ENCODE measurements around the gene AKAP5. TPM values are rescaled to one million over a fixed set of nuclear protein-coding genes. Genes with fewer than 3 reads are reported as not detected.

The AKAP5 gene
- total RNA-seq, 2 experiments from 2014 or later, result 0.89 to 0.99 TPM

DNA sequence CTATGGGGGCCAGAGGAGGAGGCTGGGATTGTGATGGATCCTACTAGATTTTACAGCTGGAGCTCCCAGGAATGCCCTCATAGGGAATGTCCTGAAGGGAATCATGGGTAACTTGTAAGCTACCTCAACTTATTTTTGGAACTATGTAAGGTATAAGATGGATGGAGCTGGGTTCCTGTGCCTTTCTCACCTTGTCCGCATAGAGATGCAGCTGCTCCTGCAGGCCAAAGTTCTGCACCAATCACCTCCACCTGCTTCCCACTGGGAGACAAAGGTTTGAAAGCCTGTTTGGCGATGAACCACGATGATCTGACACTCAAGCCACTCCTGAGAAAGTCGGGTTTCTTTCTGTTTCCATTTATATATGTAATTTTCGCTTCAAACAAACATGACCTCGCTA is 648 bp upstream of the AKAP5 start:
- Mint-ChIP-seq H3K4me3 (peak overlapping the region; percentile 80), H3K4me1 (peaks cover 33% of the 10 kb centered on the region), H3K36me3 (ENCODE audit: low read depth) (peaks cover 13% of the 10 kb centered on the region), H3K27ac (peak overlapping the region; percentile 80), H3K9me3 (no peaks in the 10 kb centered on the region), H3K27me3 (no peaks in the 10 kb centered on the region)
- DNase-seq, result no peak
- POLR2A ChIA-PET, result interaction anchor here (0.6 kb wide), 1 partner anchor 142 kb away, joined by 4 read pairs; no protein-coding TSS in a partner anchor
- CTCF ChIA-PET, result interaction anchor here (0.5 to 3.2 kb wide), 7 partner anchors 14 to 363 kb away, joined by 3 to 10 read pairs (median 4); no protein-coding TSS in a partner anchor

DNA sequence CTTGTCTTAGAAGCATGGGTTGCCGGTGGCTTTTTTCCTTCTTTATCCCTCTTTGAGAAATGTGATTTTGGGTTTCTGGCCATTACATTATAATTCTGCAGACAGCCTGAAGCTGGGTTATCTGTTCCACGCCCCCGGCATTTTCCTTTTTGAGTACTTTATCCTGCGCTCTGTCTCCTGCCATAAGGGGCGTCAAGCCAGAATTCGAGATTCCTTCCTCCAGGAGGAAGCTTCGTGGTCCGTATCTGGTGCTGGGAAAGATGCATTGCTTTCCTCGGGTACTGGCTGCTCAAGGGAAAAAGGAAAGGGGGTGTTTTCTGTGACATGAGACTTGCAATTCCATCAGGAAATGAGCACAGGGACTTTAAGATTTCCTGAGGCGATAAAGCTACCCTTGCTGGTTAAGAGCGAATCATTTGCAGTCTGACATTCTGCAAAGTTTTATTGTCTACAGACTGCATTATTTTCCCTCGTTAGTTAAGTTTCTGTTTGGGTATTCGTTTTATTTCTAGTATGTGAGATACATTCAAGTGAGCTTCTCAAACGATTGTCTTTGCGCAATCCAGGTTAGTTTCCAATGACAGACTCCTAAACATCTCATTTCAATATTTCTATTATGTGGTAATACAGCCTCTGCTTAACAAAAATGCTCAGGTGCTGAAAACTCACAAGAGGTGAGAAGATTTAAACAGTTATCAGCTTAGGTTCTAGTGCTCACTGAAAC is 694 bp downstream of the AKAP5 start:
- no peaks in the 10 kb centered on the region for H3K27me3 Mint-ChIP-seq
- H3K4me1 Mint-ChIP-seq, result peaks cover 32% of the 10 kb centered on the region
- peak overlapping the region; percentile 2 for H3K27ac Mint-ChIP-seq
- H3K36me3 Mint-ChIP-seq (ENCODE audit: low read depth), result peaks cover 6% of the 10 kb centered on the region
- DNase-seq, result no peak
- ChIA-PET CTCF (interaction anchor here (1.0 to 1.4 kb wide), 2 partner anchors 10 to 13 kb away, joined by 3 read pairs; no protein-coding TSS in a partner anchor), POLR2A (no interaction called here)
- H3K4me3 Mint-ChIP-seq, result peak overlapping the region; percentile 77
- H3K9me3 Mint-ChIP-seq, result no peaks in the 10 kb centered on the region

DNA sequence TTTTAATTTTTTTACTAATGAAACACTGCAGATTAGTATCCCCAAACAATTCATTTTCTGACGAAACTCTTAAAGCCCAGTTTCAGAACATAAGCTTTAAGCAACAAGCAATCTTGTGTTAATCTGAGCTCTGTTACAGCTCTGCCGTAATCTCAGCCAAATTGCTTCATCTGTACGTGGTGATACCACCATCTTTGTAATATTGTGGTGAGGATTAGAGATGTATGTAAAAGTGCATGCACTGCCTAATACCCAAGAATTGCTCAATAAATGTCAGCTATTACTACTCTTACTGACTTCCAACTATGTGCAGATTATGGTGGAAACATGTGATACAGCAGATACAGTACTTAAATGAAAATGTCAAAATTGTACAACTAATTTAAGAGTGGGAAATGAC is 1.8 kb downstream of the AKAP5 start:
- Mint-ChIP-seq H3K4me3 (no peak overlapping the region), H3K27me3 (no peaks in the 10 kb centered on the region), H3K36me3 (ENCODE audit: low read depth) (peaks cover 3% of the 10 kb centered on the region), H3K27ac (no peak overlapping the region), H3K9me3 (no peaks in the 10 kb centered on the region), H3K4me1 (peaks cover 32% of the 10 kb centered on the region)
- DNase-seq, result no peak
- CTCF ChIA-PET, result interaction anchor here (1.4 kb wide), 1 partner anchor 12 kb away, joined by 3 read pairs; no protein-coding TSS in a partner anchor
- POLR2A ChIA-PET, result no interaction called here

DNA sequence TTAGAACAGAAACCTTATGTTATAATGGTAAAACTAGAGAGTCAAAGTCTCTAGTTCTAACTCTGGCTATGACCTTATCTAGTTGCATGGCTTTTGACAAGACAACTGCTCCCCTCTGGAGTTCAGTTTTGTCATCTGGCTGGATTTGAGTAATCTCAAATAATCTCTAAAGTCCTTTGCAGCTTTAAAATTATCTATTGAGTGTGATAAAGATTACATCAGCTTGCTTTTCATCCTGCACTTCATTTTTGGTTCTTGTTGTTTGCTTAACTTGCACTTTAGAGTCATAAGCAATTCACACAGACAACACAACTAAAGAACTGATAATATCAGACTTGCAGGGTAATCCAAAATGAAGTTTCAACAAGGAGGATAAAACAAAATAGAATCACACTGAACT is 2.3 kb downstream of the AKAP5 start:
- no peak overlapping the region for H3K27ac Mint-ChIP-seq
- CTCF ChIA-PET, result no interaction called here
- H3K4me1 Mint-ChIP-seq, result peaks cover 32% of the 10 kb centered on the region
- no peaks in the 10 kb centered on the region for H3K9me3 Mint-ChIP-seq
- H3K27me3 Mint-ChIP-seq, result no peaks in the 10 kb centered on the region
- DNase-seq, result no peak
- H3K4me3 Mint-ChIP-seq, result no peak overlapping the region
- peaks cover 2% of the 10 kb centered on the region for H3K36me3 Mint-ChIP-seq (ENCODE audit: low read depth)
- POLR2A ChIA-PET, result no interaction called here

DNA sequence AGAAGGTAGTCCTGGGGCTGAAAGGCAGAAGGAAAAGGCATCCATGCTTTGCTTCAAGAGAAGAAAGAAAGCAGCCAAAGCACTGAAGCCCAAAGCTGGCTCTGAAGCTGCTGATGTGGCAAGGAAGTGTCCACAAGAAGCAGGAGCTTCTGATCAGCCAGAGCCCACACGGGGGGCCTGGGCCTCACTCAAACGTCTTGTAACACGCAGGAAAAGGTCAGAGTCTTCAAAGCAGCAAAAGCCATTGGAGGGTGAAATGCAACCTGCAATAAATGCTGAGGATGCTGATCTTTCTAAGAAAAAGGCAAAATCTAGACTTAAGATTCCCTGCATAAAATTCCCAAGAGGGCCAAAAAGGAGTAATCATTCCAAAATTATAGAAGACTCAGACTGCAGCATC is 3.2 kb downstream of the AKAP5 start:
- Mint-ChIP-seq H3K36me3 (ENCODE audit: low read depth) (no peaks in the 10 kb centered on the region), H3K4me1 (peaks cover 32% of the 10 kb centered on the region), H3K9me3 (no peaks in the 10 kb centered on the region), H3K27ac (no peak overlapping the region), H3K4me3 (no peak overlapping the region), H3K27me3 (no peaks in the 10 kb centered on the region)
- DNase-seq, result no peak
- CTCF ChIA-PET, result no interaction called here
- POLR2A ChIA-PET, result no interaction called here

DNA sequence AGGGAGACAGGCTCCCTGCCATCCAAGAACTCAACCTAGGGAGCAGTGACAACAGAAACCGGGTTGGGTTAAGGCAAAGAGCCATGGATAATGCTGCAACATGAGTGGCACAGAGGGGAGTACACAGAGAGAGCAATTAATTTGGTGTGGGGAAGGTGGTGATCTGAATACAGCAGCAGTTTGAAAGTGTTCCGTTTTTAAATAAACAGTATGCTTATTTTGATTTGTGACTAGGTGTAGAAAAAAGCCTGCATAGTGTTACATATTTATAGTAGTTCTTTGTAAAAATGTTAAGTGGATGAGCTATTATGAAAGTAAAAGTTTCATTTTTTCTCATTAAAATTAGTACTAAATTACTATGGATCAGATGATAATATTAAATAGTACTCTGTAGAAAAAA is 8.7 kb downstream of the AKAP5 start:
- CTCF ChIA-PET, result no interaction called here
- no peaks in the 10 kb centered on the region for H3K36me3 Mint-ChIP-seq (ENCODE audit: low read depth)
- POLR2A ChIA-PET, result no interaction called here
- DNase-seq, result no peak
- H3K4me3 Mint-ChIP-seq, result no peak overlapping the region
- H3K27me3 Mint-ChIP-seq, result no peaks in the 10 kb centered on the region
- peaks cover 8% of the 10 kb centered on the region for H3K4me1 Mint-ChIP-seq
- H3K9me3 Mint-ChIP-seq, result no peaks in the 10 kb centered on the region
- no peak overlapping the region for H3K27ac Mint-ChIP-seq

DNA sequence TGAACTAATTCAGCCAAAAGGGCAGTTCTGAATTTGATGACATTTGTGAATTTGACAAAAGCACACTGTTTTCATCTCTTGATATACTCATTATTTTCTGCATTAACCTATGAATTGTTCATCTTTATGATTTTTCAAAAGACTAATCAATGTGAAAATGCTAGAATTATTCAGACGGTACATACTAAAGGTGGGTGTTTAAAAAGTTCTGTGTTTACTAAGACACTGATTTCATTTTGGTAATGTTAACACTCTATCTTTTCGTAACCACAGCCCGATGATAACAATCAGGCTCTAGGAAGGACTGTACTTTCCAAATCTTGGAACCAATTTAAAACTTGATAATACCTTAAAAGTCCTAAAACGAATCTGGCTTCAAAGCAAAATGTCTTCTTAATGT is 9.4 kb downstream of the AKAP5 start:
- CTCF ChIA-PET, result no interaction called here

DNA sequence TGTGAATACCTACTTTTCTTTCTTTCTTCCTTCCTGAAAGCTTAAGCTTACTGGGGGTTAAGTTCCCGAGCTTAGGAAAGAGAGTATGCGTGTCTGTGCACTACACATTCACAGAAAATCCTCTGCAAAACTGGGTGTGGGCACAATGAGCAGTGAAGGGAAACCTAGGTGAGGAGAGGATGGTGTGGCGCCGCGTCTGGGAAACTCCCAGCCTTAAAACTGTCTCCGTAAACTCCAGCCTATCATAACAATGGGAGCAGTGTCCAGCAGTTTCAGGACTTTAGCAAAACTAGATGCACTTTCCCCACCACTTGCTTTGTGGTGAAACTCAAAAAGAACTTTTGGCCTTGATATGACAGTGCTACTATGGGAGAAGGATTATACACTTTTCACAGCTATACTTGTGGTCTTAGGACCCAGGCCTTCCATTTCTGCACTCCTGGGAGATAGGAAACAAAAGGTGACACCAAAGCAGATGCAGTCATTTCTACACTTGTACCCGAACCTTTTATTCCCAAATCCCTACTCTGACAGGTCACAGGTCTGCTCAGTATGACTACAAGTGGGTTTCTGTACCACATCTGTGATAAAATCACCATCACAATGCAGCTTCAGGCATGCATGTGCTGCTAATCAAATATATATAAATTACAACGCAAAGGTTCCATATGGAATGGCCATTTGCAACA is 10.4 kb downstream of the AKAP5 start:
- Mint-ChIP-seq H3K27ac (no peak overlapping the region), H3K4me3 (no peak overlapping the region), H3K27me3 (no peaks in the 10 kb centered on the region), H3K9me3 (no peaks in the 10 kb centered on the region), H3K36me3 (ENCODE audit: low read depth) (no peaks in the 10 kb centered on the region), H3K4me1 (peaks cover 8% of the 10 kb centered on the region)
- no peak for DNase-seq
- ChIA-PET CTCF (interaction anchor here (0.6 to 2.3 kb wide), 5 partner anchors 9 to 131 kb away, joined by 3 to 6 read pairs (median 3); no protein-coding TSS in a partner anchor), POLR2A (no interaction called here)

More for the DNA sequence above, 9.4 kb downstream of the AKAP5 start:
- no peaks in the 10 kb centered on the region for H3K36me3 Mint-ChIP-seq (ENCODE audit: low read depth)
- H3K9me3 Mint-ChIP-seq, result no peaks in the 10 kb centered on the region
- DNase-seq, result no peak
- no peak overlapping the region for H3K27ac Mint-ChIP-seq
- no peaks in the 10 kb centered on the region for H3K27me3 Mint-ChIP-seq
- POLR2A ChIA-PET, result no interaction called here
- peaks cover 8% of the 10 kb centered on the region for H3K4me1 Mint-ChIP-seq
- H3K4me3 Mint-ChIP-seq, result no peak overlapping the region

DNA sequence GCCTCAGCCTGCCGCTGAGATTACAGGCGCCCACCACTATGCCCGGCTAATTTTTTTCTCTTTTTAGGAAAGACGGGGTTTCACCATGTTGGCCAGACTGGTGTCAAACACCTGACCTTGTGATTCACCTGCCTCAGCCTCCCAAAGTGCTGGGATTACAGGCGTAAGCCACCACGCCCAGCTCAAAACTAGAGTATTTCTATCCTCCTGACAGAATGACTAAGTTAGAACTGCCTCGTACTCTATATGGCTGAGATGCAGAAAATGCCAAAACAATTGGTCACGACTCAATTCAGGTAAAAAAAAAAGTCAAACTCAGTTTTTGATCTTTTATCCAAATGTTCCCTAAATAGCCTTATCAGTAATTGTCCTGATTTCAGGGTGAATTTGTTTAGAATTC is 11.1 kb downstream of the AKAP5 start:
- no peak overlapping the region for H3K27ac Mint-ChIP-seq
- H3K4me3 Mint-ChIP-seq, result no peak overlapping the region
- no peaks in the 10 kb centered on the region for H3K36me3 Mint-ChIP-seq (ENCODE audit: low read depth)

DNA sequence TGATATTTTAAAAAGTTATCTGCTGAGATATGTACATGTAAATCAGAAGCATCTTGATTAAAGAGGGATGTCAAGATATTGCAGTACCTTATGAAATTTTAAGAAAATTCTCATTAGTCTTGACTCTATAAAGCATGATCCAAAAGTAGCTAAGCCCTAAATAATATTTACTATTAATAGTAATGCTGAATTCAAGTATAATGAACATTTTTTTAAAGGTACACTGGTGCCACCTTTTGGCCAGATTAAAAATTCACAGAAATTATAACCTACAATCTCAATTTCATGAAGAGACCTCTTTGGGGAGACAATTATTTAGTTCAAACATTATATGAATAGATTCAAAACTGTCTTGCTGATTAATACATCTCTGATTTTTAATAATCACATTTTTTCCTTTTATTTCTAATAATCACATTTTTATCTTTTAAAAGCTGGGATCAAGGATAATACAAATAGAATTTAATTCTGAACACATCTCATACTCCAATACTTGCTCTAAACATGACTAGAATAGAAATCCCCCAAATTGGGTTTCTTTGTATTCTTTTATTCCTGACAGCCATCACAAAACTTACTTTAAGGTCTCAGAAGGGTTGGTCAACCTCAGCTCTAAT is 13.4 kb downstream of the AKAP5 start:
- Mint-ChIP-seq H3K36me3 (ENCODE audit: low read depth) (no peaks in the 10 kb centered on the region), H3K4me1 (peaks cover 8% of the 10 kb centered on the region), H3K4me3 (no peak overlapping the region), H3K9me3 (no peaks in the 10 kb centered on the region), H3K27ac (no peak overlapping the region), H3K27me3 (no peaks in the 10 kb centered on the region)
- DNase-seq, result peak; percentile 18
- CTCF ChIA-PET, result interaction anchor here (0.6 to 2.3 kb wide), 7 partner anchors 9 to 729 kb away, joined by 3 to 10 read pairs (median 3); no protein-coding TSS in a partner anchor
- POLR2A ChIA-PET, result no interaction called here

More for the DNA sequence above, 11.1 kb downstream of the AKAP5 start:
- peaks cover 8% of the 10 kb centered on the region for H3K4me1 Mint-ChIP-seq
- H3K9me3 Mint-ChIP-seq, result no peaks in the 10 kb centered on the region
- no peak for DNase-seq
- CTCF ChIA-PET, result interaction anchor here (1.0 to 2.3 kb wide), 4 partner anchors 10 to 132 kb away, joined by 3 to 6 read pairs (median 4); no protein-coding TSS in a partner anchor
- no peaks in the 10 kb centered on the region for H3K27me3 Mint-ChIP-seq
- POLR2A ChIA-PET, result no interaction called here

DNA sequence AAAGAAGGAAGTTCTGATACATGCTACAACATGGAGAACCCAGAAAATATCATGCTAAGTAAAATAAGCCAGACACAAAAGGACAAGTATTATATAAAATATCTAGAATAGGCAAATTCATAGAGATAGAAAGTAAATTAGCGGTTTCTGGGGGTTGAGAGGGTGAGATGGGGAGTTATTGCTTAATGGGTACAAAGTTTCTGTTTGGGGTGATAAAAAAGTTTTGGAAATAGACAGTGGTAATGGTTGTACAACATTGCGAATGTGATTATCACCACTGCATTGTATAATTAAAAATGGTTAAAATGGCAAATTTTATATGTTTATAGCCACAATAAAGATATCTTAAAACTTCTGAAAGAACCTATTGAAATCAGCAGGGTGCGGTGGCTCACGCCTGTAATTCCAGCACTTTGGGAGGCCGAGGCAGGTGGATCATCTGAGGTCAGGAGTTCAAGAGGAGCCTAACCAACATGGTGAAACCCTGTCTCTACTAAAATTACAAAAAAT is 23.3 kb downstream of the AKAP5 start:
- H3K27me3 Mint-ChIP-seq, result no peaks in the 10 kb centered on the region
- no peak overlapping the region for H3K27ac Mint-ChIP-seq
- no peaks in the 10 kb centered on the region for H3K9me3 Mint-ChIP-seq
- ChIA-PET CTCF (interaction anchor here (0.5 to 1.2 kb wide), 4 partner anchors 13 to 389 kb away, joined by 3 to 4 read pairs (median 3); no protein-coding TSS in a partner anchor), POLR2A (no interaction called here)
- no peak for DNase-seq
- peaks cover 50% of the 10 kb centered on the region for H3K36me3 Mint-ChIP-seq (ENCODE audit: low read depth)
- no peak overlapping the region for H3K4me3 Mint-ChIP-seq
- H3K4me1 Mint-ChIP-seq, result peaks cover 22% of the 10 kb centered on the region

DNA sequence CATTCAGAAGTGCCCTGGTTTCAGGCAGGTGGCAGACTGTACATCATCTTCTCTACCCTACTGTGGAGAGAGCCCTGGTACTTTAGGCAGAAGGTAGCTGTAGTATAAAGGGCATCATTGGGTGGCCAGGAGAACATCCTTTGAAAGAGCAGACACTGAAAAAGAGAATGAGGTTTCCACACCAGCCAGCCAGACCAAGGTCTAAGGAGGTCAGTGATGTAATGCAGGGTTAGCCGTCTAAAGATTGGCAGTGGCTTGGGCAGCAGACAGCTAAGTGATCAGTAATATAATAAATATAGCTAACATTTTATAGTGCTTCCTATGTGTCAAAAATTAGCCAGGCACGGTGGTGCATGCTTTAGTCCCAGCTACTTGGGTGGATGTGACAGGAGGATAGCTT is 26.3 kb downstream of the AKAP5 start:
- DNase-seq, result no peak
- ChIA-PET POLR2A (no interaction called here), CTCF (interaction anchor here (0.7 to 1.0 kb wide), 4 partner anchors 9 to 147 kb away, joined by 3 read pairs; no protein-coding TSS in a partner anchor)
- no peak overlapping the region for H3K27ac Mint-ChIP-seq
- no peaks in the 10 kb centered on the region for H3K9me3 Mint-ChIP-seq
- peaks cover 30% of the 10 kb centered on the region for H3K4me1 Mint-ChIP-seq
- no peaks in the 10 kb centered on the region for H3K27me3 Mint-ChIP-seq
- H3K4me3 Mint-ChIP-seq, result no peak overlapping the region
- peaks cover 59% of the 10 kb centered on the region for H3K36me3 Mint-ChIP-seq (ENCODE audit: low read depth)

DNA sequence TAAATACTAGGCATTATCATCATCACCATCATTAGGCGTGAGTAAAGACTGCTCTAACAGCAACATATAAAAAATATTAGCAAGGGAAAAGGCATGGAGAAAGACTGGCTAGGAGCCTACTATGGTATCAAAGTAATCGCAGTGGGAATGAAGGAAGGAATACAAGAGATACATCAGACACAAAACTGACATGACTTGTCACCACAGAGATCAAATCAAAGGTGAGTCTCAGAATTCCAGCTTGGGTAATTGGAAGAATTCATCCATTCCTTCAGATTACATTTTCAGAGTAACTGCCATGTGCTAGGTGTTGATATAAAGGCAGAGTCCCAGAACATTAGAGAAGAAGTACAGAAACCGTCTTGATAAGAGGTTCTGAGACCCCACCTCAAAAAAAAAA is 28.2 kb downstream of the AKAP5 start:
- Mint-ChIP-seq H3K4me1 (peaks cover 43% of the 10 kb centered on the region), H3K27ac (no peak overlapping the region), H3K36me3 (ENCODE audit: low read depth) (peaks cover 52% of the 10 kb centered on the region), H3K4me3 (no peak overlapping the region), H3K9me3 (no peaks in the 10 kb centered on the region), H3K27me3 (no peaks in the 10 kb centered on the region)
- ChIA-PET POLR2A (no interaction called here), CTCF (interaction anchor here (0.7 to 1.2 kb wide), 3 partner anchors 37 to 155 kb away, joined by 3 to 6 read pairs (median 3); no protein-coding TSS in a partner anchor)
- no peak for DNase-seq

Data from activated CD4-positive, alpha-beta T cell treated with anti-CD3 and anti-CD28 coated beads, Interleukin-2, amount 10 ng/mL, durations not matched to agents 7 days and 5 days (primary cell).